Measurements from ENCODE around the gene B4GALNT1. TPM values are rescaled to one million over a fixed set of nuclear protein-coding genes. Genes with fewer than 3 reads are reported as not detected.

B4GALNT1 gene
- total and polyA plus RNA-seq, 2 donors (not counting 1 experiment from before 2014, with no cell fraction given) = 1.3 to 2.3 TPM

DNA sequence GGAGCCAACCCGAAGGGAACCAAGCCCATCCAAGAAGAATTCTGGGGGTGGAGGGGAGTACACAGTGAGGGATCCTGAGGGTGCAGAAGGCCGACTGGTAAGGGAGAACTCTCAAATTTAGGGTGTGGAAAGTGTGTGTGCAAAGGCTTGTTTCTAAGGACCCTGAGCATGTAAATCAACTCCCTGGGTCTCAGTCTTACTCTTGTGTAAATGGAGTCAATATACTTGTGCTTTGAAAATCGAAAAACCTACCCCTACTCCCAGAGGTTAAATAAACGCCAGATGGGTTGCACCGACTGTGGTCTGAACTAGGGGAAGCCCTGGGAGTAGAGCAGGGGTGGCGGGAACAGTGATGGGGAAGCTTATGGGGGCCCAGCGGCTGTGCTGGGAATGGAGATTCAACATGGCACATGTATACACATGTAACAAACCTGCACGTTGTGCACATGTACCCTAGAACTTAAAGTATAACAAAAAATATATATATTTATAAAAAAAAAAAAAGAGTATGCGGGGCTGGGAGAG is 6.0 kb downstream of the B4GALNT1 start:
- TF ChIP-seq EZH2 (IDR thresholded peaks at IDR 0.05; ENCODE audit: low read length, missing control alignments) = no peak
- peaks cover 31% of the 10 kb centered on the region for H3K27me3 ChIP-seq (ENCODE audit: control insufficient read depth, insufficient read depth, low read length)

DNA sequence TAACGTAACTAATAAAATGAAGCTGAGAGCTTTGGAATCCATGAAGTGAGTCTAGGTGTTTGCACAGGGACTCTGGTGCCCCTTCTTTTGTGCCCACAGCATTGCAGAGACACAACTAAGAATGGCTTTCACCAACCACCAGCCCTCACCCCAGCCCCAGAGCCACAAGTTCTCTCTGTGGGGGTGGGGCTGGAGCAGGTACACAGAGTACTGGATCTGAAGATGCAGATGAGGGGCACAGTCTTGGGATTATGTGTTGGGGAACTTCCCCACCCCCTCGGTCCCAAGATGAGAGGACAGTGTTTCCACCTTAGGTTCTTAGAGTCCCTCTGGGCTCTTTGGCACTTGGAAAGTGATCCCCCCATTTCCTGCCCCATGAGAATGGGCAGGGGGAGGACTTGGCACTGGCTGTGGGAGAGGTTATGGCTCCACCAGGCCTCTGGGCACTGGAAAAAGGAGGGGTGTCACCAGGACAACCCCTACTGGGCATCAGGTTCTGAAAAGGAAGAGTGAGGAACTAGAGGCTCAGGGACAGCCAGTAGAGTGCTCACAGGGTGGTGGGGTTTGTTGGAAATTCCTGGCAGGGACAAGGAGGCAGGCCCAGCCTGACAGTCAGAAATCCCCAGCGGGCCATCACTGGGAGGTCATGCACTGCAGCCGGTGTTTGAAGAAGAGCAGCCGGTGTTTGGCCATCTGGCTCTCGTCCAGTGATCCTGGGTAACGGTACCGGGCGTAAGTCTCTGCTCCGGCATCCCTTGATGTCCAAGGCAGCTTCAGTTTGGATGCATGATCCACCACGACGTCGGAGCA is 6.7 kb downstream of the B4GALNT1 start:
- H3K9ac ChIP-seq (ENCODE audit: insufficient read depth, low read length) = no peak overlapping the region
- H3K27me3 ChIP-seq (ENCODE audit: control insufficient read depth, insufficient read depth, low read length) = peaks cover 33% of the 10 kb centered on the region
- H3K27ac ChIP-seq (ENCODE audit: insufficient read depth, low read length) = no peak overlapping the region
- no peak overlapping the region for H3K4me2 ChIP-seq (ENCODE audit: extremely low read depth, insufficient read depth, low read length)
- H3K4me3 ChIP-seq (replicated peaks in 1 of 4; ENCODE audit: control extremely low read depth in 1 of 4, insufficient read depth in 1 of 4, low read depth in 3 of 4, low read length in 4 of 4) = no peak overlapping the region
- H3K36me3 ChIP-seq (ENCODE audit: control insufficient read depth, insufficient read depth, low read length) = no peaks in the 10 kb centered on the region
- H3K4me1 ChIP-seq (ENCODE audit: control insufficient read depth, extremely low read depth, insufficient read depth, low read length) = peaks cover 4% of the 10 kb centered on the region
- TF ChIP-seq, protein P1, sequence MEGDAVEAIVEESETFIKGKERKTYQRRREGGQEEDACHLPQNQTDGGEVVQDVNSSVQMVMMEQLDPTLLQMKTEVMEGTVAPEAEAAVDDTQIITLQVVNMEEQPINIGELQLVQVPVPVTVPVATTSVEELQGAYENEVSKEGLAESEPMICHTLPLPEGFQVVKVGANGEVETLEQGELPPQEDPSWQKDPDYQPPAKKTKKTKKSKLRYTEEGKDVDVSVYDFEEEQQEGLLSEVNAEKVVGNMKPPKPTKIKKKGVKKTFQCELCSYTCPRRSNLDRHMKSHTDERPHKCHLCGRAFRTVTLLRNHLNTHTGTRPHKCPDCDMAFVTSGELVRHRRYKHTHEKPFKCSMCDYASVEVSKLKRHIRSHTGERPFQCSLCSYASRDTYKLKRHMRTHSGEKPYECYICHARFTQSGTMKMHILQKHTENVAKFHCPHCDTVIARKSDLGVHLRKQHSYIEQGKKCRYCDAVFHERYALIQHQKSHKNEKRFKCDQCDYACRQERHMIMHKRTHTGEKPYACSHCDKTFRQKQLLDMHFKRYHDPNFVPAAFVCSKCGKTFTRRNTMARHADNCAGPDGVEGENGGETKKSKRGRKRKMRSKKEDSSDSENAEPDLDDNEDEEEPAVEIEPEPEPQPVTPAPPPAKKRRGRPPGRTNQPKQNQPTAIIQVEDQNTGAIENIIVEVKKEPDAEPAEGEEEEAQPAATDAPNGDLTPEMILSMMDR (conservative IDR thresholded peaks at IDR 0.05 in 1 of 2, IDR thresholded peaks at IDR 0.05 in 1 of 2; ENCODE audit: low read depth in 1 of 2, low read length in 2 of 2) = no peak
- TF ChIP-seq EZH2 (IDR thresholded peaks at IDR 0.05; ENCODE audit: low read length, missing control alignments) = no peak
- no peak overlapping the region for H2AFZ ChIP-seq (ENCODE audit: low read length)
- no peaks in the 10 kb centered on the region for H3K79me2 ChIP-seq (ENCODE audit: control insufficient read depth, insufficient read depth, low read length)
- H3K9me3 ChIP-seq (ENCODE audit: control insufficient read depth, insufficient read depth, low read depth, low read length) = no peaks in the 10 kb centered on the region
- H4K20me1 ChIP-seq (ENCODE audit: control insufficient read depth, extremely low read depth, insufficient read depth, low read length) = no peaks in the 10 kb centered on the region
- no peak for DNase-seq (ENCODE audit: low read depth in 2 of 2)

More for the DNA sequence above, 6.0 kb downstream of the B4GALNT1 start:
- no peak for DNase-seq (ENCODE audit: low read depth in 2 of 2)
- H3K4me3 ChIP-seq (replicated peaks in 1 of 4; ENCODE audit: control extremely low read depth in 1 of 4, insufficient read depth in 1 of 4, low read depth in 3 of 4, low read length in 4 of 4) = no peak overlapping the region
- H3K4me2 ChIP-seq (ENCODE audit: extremely low read depth, insufficient read depth, low read length) = no peak overlapping the region
- no peaks in the 10 kb centered on the region for H3K9me3 ChIP-seq (ENCODE audit: control insufficient read depth, insufficient read depth, low read depth, low read length)
- H3K9ac ChIP-seq (ENCODE audit: insufficient read depth, low read length) = no peak overlapping the region
- H2AFZ ChIP-seq (ENCODE audit: low read length) = no peak overlapping the region
- H3K79me2 ChIP-seq (ENCODE audit: control insufficient read depth, insufficient read depth, low read length) = no peaks in the 10 kb centered on the region
- no peaks in the 10 kb centered on the region for H4K20me1 ChIP-seq (ENCODE audit: control insufficient read depth, extremely low read depth, insufficient read depth, low read length)
- H3K27ac ChIP-seq (ENCODE audit: insufficient read depth, low read length) = no peak overlapping the region
- no peaks in the 10 kb centered on the region for H3K4me1 ChIP-seq (ENCODE audit: control insufficient read depth, extremely low read depth, insufficient read depth, low read length)
- no peaks in the 10 kb centered on the region for H3K36me3 ChIP-seq (ENCODE audit: control insufficient read depth, insufficient read depth, low read length)

DNA sequence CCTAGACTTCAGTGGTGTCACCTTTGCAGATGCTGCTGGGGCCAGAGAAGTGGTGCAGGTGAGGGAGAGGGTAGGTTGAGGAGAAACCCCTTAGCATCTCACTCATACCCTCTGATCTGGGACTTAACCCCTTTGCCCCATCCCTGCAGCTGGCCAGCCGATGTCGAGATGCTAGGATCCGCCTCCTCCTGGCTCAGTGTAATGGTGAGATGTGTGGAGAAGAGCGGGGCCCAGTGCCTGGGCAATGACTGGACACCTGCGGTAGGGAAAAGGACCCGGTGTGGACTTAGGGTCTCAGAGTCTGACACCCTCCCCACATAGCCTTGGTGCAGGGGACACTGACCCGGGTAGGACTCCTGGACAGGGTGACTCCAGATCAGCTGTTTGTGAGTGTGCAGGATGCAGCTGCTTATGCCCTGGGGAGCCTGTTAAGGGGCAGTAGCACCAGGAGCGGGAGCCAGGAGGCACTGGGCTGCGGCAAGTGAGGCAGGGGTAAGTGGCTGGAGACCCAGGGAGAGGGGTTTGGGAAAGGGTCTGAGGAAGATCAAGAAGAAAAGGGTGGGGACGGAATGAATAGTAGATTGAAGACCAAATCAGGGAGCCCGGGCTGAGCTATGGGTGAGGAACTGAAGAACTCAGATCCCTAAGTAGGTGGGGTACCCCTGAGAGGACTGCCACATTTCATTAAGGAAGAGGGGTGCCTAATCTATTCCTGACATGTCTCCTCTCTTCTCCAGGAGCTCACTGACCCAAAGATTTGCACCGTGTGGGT is 7.6 kb downstream of the B4GALNT1 start:
- no peak overlapping the region for H3K4me3 ChIP-seq (replicated peaks in 1 of 4; ENCODE audit: control extremely low read depth in 1 of 4, insufficient read depth in 1 of 4, low read depth in 3 of 4, low read length in 4 of 4)
- peaks cover 36% of the 10 kb centered on the region for H3K27me3 ChIP-seq (ENCODE audit: control insufficient read depth, insufficient read depth, low read length)
- no peak for DNase-seq (ENCODE audit: low read depth in 2 of 2)
- TF ChIP-seq, protein P1 (conservative IDR thresholded peaks at IDR 0.05 in 1 of 2, IDR thresholded peaks at IDR 0.05 in 1 of 2; ENCODE audit: low read depth in 1 of 2, low read length in 2 of 2) = no peak
- TF ChIP-seq EZH2 (IDR thresholded peaks at IDR 0.05; ENCODE audit: low read length, missing control alignments) = no peak
- H3K9me3 ChIP-seq (ENCODE audit: control insufficient read depth, insufficient read depth, low read depth, low read length) = no peaks in the 10 kb centered on the region
- no peak overlapping the region for H3K9ac ChIP-seq (ENCODE audit: insufficient read depth, low read length)
- H3K4me1 ChIP-seq (ENCODE audit: control insufficient read depth, extremely low read depth, insufficient read depth, low read length) = peaks cover 5% of the 10 kb centered on the region
- H4K20me1 ChIP-seq (ENCODE audit: control insufficient read depth, extremely low read depth, insufficient read depth, low read length) = no peaks in the 10 kb centered on the region
- H3K4me2 ChIP-seq (ENCODE audit: extremely low read depth, insufficient read depth, low read length) = no peak overlapping the region
- H3K79me2 ChIP-seq (ENCODE audit: control insufficient read depth, insufficient read depth, low read length) = no peaks in the 10 kb centered on the region
- no peaks in the 10 kb centered on the region for H3K36me3 ChIP-seq (ENCODE audit: control insufficient read depth, insufficient read depth, low read length)
- H2AFZ ChIP-seq (ENCODE audit: low read length) = no peak overlapping the region
- H3K27ac ChIP-seq (ENCODE audit: insufficient read depth, low read length) = no peak overlapping the region

Data from fibroblast of lung (primary cell).